ENCODE data around the gene HEG1. TPM values are rescaled to one million over a fixed set of nuclear protein-coding genes. Genes with fewer than 3 reads are reported as not detected.

HEG1 gene
- total and polyA plus RNA-seq, 2 of the 13 experiments (the other 11 are each of a cell fraction or from before 2014, with no cell fraction given), result 10.7 to 18.2 TPM

DNA sequence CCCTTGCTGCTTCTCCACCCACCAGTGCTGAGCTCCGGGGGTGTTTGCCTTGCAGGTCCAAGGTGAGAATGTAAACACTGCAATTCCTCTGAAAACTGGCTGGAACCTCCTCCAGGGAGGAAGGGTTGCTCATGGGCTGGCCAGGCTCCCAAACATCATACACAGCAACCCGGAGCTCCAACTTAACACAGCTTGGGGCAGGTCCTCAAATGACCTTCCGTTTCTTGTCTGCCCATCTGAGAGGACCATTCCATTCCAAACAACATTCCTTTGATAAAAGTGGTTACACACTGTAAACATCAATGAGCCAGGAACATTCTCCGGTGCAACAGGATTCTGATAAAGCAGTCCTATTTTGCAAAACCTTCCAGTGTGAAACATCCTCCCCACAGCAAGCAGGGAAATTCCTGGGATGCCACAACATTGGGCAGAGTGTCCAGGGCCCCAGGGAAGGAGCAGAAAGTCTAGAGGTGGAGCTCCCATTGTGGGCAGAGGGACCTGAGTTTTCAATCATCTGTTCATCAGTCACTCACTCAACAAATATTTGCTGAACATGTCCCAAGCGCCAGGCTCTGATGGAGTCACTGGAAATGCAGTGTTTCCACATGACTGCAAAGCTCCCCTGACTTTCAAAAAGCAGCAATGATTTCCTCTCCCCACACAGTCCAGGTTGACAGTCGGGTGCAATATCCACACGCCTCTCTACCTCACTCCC lies 7.3 kb upstream of the HEG1 start (continued):
- TF ChIP-seq, protein P1, sequence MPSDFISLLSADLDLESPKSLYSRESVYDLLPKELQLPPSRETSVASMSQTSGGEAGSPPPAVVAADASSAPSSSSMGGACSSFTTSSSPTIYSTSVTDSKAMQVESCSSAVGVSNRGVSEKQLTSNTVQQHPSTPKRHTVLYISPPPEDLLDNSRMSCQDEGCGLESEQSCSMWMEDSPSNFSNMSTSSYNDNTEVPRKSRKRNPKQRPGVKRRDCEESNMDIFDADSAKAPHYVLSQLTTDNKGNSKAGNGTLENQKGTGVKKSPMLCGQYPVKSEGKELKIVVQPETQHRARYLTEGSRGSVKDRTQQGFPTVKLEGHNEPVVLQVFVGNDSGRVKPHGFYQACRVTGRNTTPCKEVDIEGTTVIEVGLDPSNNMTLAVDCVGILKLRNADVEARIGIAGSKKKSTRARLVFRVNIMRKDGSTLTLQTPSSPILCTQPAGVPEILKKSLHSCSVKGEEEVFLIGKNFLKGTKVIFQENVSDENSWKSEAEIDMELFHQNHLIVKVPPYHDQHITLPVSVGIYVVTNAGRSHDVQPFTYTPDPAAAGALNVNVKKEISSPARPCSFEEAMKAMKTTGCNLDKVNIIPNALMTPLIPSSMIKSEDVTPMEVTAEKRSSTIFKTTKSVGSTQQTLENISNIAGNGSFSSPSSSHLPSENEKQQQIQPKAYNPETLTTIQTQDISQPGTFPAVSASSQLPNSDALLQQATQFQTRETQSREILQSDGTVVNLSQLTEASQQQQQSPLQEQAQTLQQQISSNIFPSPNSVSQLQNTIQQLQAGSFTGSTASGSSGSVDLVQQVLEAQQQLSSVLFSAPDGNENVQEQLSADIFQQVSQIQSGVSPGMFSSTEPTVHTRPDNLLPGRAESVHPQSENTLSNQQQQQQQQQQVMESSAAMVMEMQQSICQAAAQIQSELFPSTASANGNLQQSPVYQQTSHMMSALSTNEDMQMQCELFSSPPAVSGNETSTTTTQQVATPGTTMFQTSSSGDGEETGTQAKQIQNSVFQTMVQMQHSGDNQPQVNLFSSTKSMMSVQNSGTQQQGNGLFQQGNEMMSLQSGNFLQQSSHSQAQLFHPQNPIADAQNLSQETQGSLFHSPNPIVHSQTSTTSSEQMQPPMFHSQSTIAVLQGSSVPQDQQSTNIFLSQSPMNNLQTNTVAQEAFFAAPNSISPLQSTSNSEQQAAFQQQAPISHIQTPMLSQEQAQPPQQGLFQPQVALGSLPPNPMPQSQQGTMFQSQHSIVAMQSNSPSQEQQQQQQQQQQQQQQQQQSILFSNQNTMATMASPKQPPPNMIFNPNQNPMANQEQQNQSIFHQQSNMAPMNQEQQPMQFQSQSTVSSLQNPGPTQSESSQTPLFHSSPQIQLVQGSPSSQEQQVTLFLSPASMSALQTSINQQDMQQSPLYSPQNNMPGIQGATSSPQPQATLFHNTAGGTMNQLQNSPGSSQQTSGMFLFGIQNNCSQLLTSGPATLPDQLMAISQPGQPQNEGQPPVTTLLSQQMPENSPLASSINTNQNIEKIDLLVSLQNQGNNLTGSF (CRISPR knock-in tag; IDR thresholded peaks at IDR 0.05), result no peak
- TF ChIP-seq, protein P2, sequence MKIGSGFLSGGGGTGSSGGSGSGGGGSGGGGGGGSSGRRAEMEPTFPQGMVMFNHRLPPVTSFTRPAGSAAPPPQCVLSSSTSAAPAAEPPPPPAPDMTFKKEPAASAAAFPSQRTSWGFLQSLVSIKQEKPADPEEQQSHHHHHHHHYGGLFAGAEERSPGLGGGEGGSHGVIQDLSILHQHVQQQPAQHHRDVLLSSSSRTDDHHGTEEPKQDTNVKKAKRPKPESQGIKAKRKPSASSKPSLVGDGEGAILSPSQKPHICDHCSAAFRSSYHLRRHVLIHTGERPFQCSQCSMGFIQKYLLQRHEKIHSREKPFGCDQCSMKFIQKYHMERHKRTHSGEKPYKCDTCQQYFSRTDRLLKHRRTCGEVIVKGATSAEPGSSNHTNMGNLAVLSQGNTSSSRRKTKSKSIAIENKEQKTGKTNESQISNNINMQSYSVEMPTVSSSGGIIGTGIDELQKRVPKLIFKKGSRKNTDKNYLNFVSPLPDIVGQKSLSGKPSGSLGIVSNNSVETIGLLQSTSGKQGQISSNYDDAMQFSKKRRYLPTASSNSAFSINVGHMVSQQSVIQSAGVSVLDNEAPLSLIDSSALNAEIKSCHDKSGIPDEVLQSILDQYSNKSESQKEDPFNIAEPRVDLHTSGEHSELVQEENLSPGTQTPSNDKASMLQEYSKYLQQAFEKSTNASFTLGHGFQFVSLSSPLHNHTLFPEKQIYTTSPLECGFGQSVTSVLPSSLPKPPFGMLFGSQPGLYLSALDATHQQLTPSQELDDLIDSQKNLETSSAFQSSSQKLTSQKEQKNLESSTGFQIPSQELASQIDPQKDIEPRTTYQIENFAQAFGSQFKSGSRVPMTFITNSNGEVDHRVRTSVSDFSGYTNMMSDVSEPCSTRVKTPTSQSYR (CRISPR knock-in tag; IDR thresholded peaks at IDR 0.05; ENCODE audit: borderline replicate concordance), result no peak
- TF ChIP-seq SALL1 (CRISPR knock-in tag; IDR thresholded peaks at IDR 0.05) (peak; percentile 92), TEAD3 (CRISPR knock-in tag; optimal IDR thresholded peaks at IDR 0.05; ENCODE audit: borderline replicate concordance) (peak; percentile 99), ZNF607 (CRISPR knock-in tag; IDR thresholded peaks at IDR 0.05; ENCODE audit: borderline replicate concordance) (no peak), ZBTB7B (CRISPR knock-in tag; IDR thresholded peaks at IDR 0.05) (peak; percentile 65; the same call in 1 of the 2 replicates), HNF4A (CRISPR knock-in tag; IDR thresholded peaks at IDR 0.05) (peak; percentile 66), KDM3A (CRISPR knock-in tag; IDR thresholded peaks at IDR 0.05; ENCODE audit: low read depth) (peak; percentile 76; the same call in 1 of the 2 replicates), KLF11 (CRISPR knock-in tag; IDR thresholded peaks at IDR 0.05) (0 out of 2 replicates have a peak, but pooled peaks have one; percentile 86), ZNF589 (CRISPR knock-in tag; conservative IDR thresholded peaks at IDR 0.05) (0 out of 2 replicates have a peak, but pooled peaks have one; percentile 36), ELF3 (CRISPR knock-in tag; IDR thresholded peaks at IDR 0.05) (peak; percentile 56), WIZ (CRISPR knock-in tag; IDR thresholded peaks at IDR 0.05) (0 out of 2 replicates have a peak, but pooled peaks have one; percentile 31), HMGA1 (CRISPR knock-in tag; conservative IDR thresholded peaks at IDR 0.05) (no peak), KDM2A (CRISPR knock-in tag; IDR thresholded peaks at IDR 0.05; ENCODE audit: borderline replicate concordance, low read depth) (peak; percentile 7; the same call in 1 of the 2 replicates), ZNF10 (CRISPR knock-in tag; IDR thresholded peaks at IDR 0.05; ENCODE audit: borderline replicate concordance, low read depth) (no peak), PHF5A (CRISPR knock-in tag; IDR thresholded peaks at IDR 0.05; ENCODE audit: low read depth, unreplicated experiment) (no peak)
- TF ChIP-seq, protein P3, sequence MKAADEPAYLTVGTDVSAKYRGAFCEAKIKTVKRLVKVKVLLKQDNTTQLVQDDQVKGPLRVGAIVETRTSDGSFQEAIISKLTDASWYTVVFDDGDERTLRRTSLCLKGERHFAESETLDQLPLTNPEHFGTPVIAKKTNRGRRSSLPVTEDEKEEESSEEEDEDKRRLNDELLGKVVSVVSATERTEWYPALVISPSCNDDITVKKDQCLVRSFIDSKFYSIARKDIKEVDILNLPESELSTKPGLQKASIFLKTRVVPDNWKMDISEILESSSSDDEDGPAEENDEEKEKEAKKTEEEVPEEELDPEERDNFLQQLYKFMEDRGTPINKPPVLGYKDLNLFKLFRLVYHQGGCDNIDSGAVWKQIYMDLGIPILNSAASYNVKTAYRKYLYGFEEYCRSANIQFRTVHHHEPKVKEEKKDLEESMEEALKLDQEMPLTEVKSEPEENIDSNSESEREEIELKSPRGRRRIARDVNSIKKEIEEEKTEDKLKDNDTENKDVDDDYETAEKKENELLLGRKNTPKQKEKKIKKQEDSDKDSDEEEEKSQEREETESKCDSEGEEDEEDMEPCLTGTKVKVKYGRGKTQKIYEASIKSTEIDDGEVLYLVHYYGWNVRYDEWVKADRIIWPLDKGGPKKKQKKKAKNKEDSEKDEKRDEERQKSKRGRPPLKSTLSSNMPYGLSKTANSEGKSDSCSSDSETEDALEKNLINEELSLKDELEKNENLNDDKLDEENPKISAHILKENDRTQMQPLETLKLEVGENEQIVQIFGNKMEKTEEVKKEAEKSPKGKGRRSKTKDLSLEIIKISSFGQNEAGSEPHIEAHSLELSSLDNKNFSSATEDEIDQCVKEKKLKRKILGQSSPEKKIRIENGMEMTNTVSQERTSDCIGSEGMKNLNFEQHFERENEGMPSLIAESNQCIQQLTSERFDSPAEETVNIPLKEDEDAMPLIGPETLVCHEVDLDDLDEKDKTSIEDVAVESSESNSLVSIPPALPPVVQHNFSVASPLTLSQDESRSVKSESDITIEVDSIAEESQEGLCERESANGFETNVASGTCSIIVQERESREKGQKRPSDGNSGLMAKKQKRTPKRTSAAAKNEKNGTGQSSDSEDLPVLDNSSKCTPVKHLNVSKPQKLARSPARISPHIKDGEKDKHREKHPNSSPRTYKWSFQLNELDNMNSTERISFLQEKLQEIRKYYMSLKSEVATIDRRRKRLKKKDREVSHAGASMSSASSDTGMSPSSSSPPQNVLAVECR (CRISPR knock-in tag; IDR thresholded peaks at IDR 0.05; ENCODE audit: borderline replicate concordance), result peak; percentile 52; the same call in 1 of the 2 replicates

All from HepG2 (cell line).